ENCODE measurements around the gene CFAP221. TPM values are rescaled to one million over a fixed set of nuclear protein-coding genes. Genes with fewer than 3 reads are reported as not detected.
A peak's percentile ranks its signal among the peaks of the same experiment; 100 is the strongest.

CFAP221 gene
- not detected for total RNA-seq
- polyA plus RNA-seq, result not detected

- peaks cover 33 to 42% of the 10 kb centered on the region in 2 donors for H3K27me3 Mint-ChIP-seq
- H3K27ac ChIP-seq (ENCODE audit: low read depth, low read length), result no peak within 1 kb of the TSS
- H3K4me1 Mint-ChIP-seq, result peaks cover 0 to 15% (median 6%) of the 10 kb centered on the region in 4 donors
- peak in 2 of 5 donors; percentile 5 to 15 for DNase-seq
- H3K27me3 ChIP-seq (ENCODE audit: insufficient read depth, low read length), result peaks cover 7% of the 10 kb centered on the region
- no peak within 1 kb of the TSS for H3K27ac Mint-ChIP-seq
- intact Hi-C loops (cut with micrococcal nuclease), result no loop called here
- ChIA-PET CTCF (ENCODE audit: partially characterized antibody) (no interaction called here), POLR2A (ENCODE audit: partially characterized antibody) (no interaction called here)
- H3K36me3 ChIP-seq (ENCODE audit: insufficient read depth, low read length), result no peaks in the 10 kb centered on the region
- peaks cover 5% of the 10 kb centered on the region for H3K4me1 ChIP-seq (ENCODE audit: insufficient read depth, low read length)
- no peaks in the 10 kb centered on the region for H3K36me3 Mint-ChIP-seq
- peak within 1 kb of the TSS; percentile 36 to 71 (median 56) for H3K4me3 Mint-ChIP-seq
- H3K4me3 ChIP-seq (ENCODE audit: low read length in 2 of 2), result no peak within 1 kb of the TSS
- H3K9me3 ChIP-seq (ENCODE audit: control insufficient read depth in 1 of 2, low read length in 2 of 2), result no peaks in the 10 kb centered on the region
- peaks cover 0 to 11% (median 2%) of the 10 kb centered on the region in 8 donors for H3K9me3 Mint-ChIP-seq
Observed at GRCh38 chr2:119544075-119544938, at the start of gene CFAP221. Gene CFAP221 (plus strand): TSS chr2:119544449. CDS start chr2:119546132, 1,683 bp downstream.

- no peaks in the 10 kb centered on the region for H3K36me3 ChIP-seq (ENCODE audit: insufficient read depth, low read length)
- H3K27ac ChIP-seq (ENCODE audit: low read depth, low read length), result no peak overlapping the region
- Mint-ChIP-seq H3K27me3 (peaks cover 12 to 20% of the 10 kb centered on the region in 2 donors), H3K9me3 (peaks cover 4 to 31% (median 23%) of the 10 kb centered on the region in 8 donors), H3K27ac (no peak overlapping the region), H3K36me3 (no peaks in the 10 kb centered on the region), H3K4me1 (no peaks in the 10 kb centered on the region), H3K4me3 (no peak overlapping the region)
- H3K4me3 ChIP-seq (ENCODE audit: low read length in 2 of 2), result no peak overlapping the region
- POLR2A ChIA-PET (ENCODE audit: partially characterized antibody), result no interaction called here
- intact Hi-C loops (cut with micrococcal nuclease), result no loop called here
- CTCF ChIA-PET (ENCODE audit: partially characterized antibody), result no interaction called here
- no peaks in the 10 kb centered on the region for H3K4me1 ChIP-seq (ENCODE audit: insufficient read depth, low read length)
- no peaks in the 10 kb centered on the region for H3K27me3 ChIP-seq (ENCODE audit: insufficient read depth, low read length)
- DNase-seq, result no peak
- H3K9me3 ChIP-seq (ENCODE audit: control insufficient read depth in 1 of 2, low read length in 2 of 2), result no peaks in the 10 kb centered on the region
Observed at GRCh38 chr2:119495948-119496347, 48.3 kb upstream of the CFAP221 start.

- ChIA-PET CTCF (ENCODE audit: partially characterized antibody) (no interaction called here), POLR2A (ENCODE audit: partially characterized antibody) (no interaction called here)
- Mint-ChIP-seq H3K27ac (no peak overlapping the region), H3K4me3 (no peak overlapping the region), H3K36me3 (peaks cover 0 to 1% of the 10 kb centered on the region in 2 donors), H3K9me3 (peaks cover 9 to 33% (median 27%) of the 10 kb centered on the region in 8 donors), H3K4me1 (no peaks in the 10 kb centered on the region), H3K27me3 (peaks cover 13 to 26% of the 10 kb centered on the region in 2 donors)
- no peaks in the 10 kb centered on the region for H3K9me3 ChIP-seq (ENCODE audit: control insufficient read depth in 1 of 2, low read length in 2 of 2)
- H3K36me3 ChIP-seq (ENCODE audit: insufficient read depth, low read length), result no peaks in the 10 kb centered on the region
- no peak overlapping the region for H3K4me3 ChIP-seq (ENCODE audit: low read length in 2 of 2)
- DNase-seq, result no peak
- H3K27ac ChIP-seq (ENCODE audit: low read depth, low read length), result no peak overlapping the region
- H3K27me3 ChIP-seq (ENCODE audit: insufficient read depth, low read length), result no peaks in the 10 kb centered on the region
- H3K4me1 ChIP-seq (ENCODE audit: insufficient read depth, low read length), result no peaks in the 10 kb centered on the region
- intact Hi-C loops (cut with micrococcal nuclease), result no loop called here
Observed at GRCh38 chr2:119496682-119497081, 47.6 kb upstream of the CFAP221 start.

- intact Hi-C loops (cut with micrococcal nuclease), result no loop called here
- ChIA-PET CTCF (ENCODE audit: partially characterized antibody) (no interaction called here), POLR2A (ENCODE audit: partially characterized antibody) (no interaction called here)
- no peak for DNase-seq
- Histone ChIP-seq H3K27me3 (ENCODE audit: insufficient read depth, low read length) (no peaks in the 10 kb centered on the region), H3K27ac (ENCODE audit: low read depth, low read length) (no peak overlapping the region), H3K9me3 (ENCODE audit: control insufficient read depth in 1 of 2, low read length in 2 of 2) (no peaks in the 10 kb centered on the region), H3K36me3 (ENCODE audit: insufficient read depth, low read length) (no peaks in the 10 kb centered on the region), H3K4me1 (ENCODE audit: insufficient read depth, low read length) (no peaks in the 10 kb centered on the region), H3K4me3 (ENCODE audit: low read length in 2 of 2) (no peak overlapping the region)
- H3K27me3 Mint-ChIP-seq, result peaks cover 5 to 7% of the 10 kb centered on the region in 2 donors
- H3K4me3 Mint-ChIP-seq, result no peak overlapping the region
- H3K27ac Mint-ChIP-seq, result no peak overlapping the region
- H3K4me1 Mint-ChIP-seq, result no peaks in the 10 kb centered on the region
- H3K36me3 Mint-ChIP-seq, result no peaks in the 10 kb centered on the region
- H3K9me3 Mint-ChIP-seq, result peaks cover 0 to 7% (median 0%) of the 10 kb centered on the region in 8 donors
Observed at GRCh38 chr2:119508756-119509155, 35.5 kb upstream of the CFAP221 start.

GRCh38 chr2:119511989-119512388 is 32.3 kb upstream of the CFAP221 start:
- no peaks in the 10 kb centered on the region for H3K36me3 Mint-ChIP-seq
- Histone ChIP-seq H3K9me3 (ENCODE audit: control insufficient read depth in 1 of 2, low read length in 2 of 2) (no peaks in the 10 kb centered on the region), H3K27me3 (ENCODE audit: insufficient read depth, low read length) (no peaks in the 10 kb centered on the region), H3K4me3 (ENCODE audit: low read length in 2 of 2) (no peak overlapping the region), H3K27ac (ENCODE audit: low read depth, low read length) (no peak overlapping the region), H3K36me3 (ENCODE audit: insufficient read depth, low read length) (no peaks in the 10 kb centered on the region), H3K4me1 (ENCODE audit: insufficient read depth, low read length) (no peaks in the 10 kb centered on the region)
- H3K9me3 Mint-ChIP-seq, result peaks cover 0 to 2% (median 0%) of the 10 kb centered on the region in 8 donors
- H3K4me3 Mint-ChIP-seq, result no peak overlapping the region
- ChIA-PET POLR2A (ENCODE audit: partially characterized antibody) (no interaction called here), CTCF (ENCODE audit: partially characterized antibody) (no interaction called here)
- no peaks in the 10 kb centered on the region for H3K4me1 Mint-ChIP-seq
- intact Hi-C loops (cut with micrococcal nuclease), result no loop called here
- H3K27ac Mint-ChIP-seq, result no peak overlapping the region
- peaks cover 9 to 21% of the 10 kb centered on the region in 2 donors for H3K27me3 Mint-ChIP-seq
- DNase-seq, result no peak

- no peak overlapping the region for H3K4me3 Mint-ChIP-seq
- intact Hi-C loops (cut with micrococcal nuclease), result no loop called here
- no peaks in the 10 kb centered on the region for H3K27me3 ChIP-seq (ENCODE audit: insufficient read depth, low read length)
- H3K36me3 ChIP-seq (ENCODE audit: insufficient read depth, low read length), result no peaks in the 10 kb centered on the region
- ChIA-PET CTCF (ENCODE audit: partially characterized antibody) (no interaction called here), POLR2A (ENCODE audit: partially characterized antibody) (no interaction called here)
- peaks cover 12 to 21% of the 10 kb centered on the region in 2 donors for H3K27me3 Mint-ChIP-seq
- H3K9me3 Mint-ChIP-seq, result peaks cover 0 to 3% (median 0%) of the 10 kb centered on the region in 8 donors
- DNase-seq, result no peak
- no peak overlapping the region for H3K27ac ChIP-seq (ENCODE audit: low read depth, low read length)
- H3K36me3 Mint-ChIP-seq, result no peaks in the 10 kb centered on the region
- H3K4me3 ChIP-seq (ENCODE audit: low read length in 2 of 2), result no peak overlapping the region
- no peak overlapping the region for H3K27ac Mint-ChIP-seq
- no peaks in the 10 kb centered on the region for H3K4me1 Mint-ChIP-seq
- H3K9me3 ChIP-seq (ENCODE audit: control insufficient read depth in 1 of 2, low read length in 2 of 2), result no peaks in the 10 kb centered on the region
- H3K4me1 ChIP-seq (ENCODE audit: insufficient read depth, low read length), result no peaks in the 10 kb centered on the region
Observed at GRCh38 chr2:119512946-119513345, 31.3 kb upstream of the CFAP221 start.

- H3K36me3 ChIP-seq (ENCODE audit: insufficient read depth, low read length), result no peaks in the 10 kb centered on the region
- ChIA-PET POLR2A (ENCODE audit: partially characterized antibody) (no interaction called here), CTCF (ENCODE audit: partially characterized antibody) (no interaction called here)
- no peak overlapping the region for H3K27ac ChIP-seq (ENCODE audit: low read depth, low read length)
- H3K27me3 ChIP-seq (ENCODE audit: insufficient read depth, low read length), result no peaks in the 10 kb centered on the region
- no peak for DNase-seq
- Mint-ChIP-seq H3K27ac (no peak overlapping the region), H3K36me3 (no peaks in the 10 kb centered on the region), H3K4me1 (no peaks in the 10 kb centered on the region), H3K27me3 (peaks cover 12 to 20% of the 10 kb centered on the region in 2 donors), H3K4me3 (no peak overlapping the region), H3K9me3 (peaks cover 0 to 3% (median 0%) of the 10 kb centered on the region in 8 donors)
- H3K4me3 ChIP-seq (ENCODE audit: low read length in 2 of 2), result no peak overlapping the region
- H3K4me1 ChIP-seq (ENCODE audit: insufficient read depth, low read length), result no peaks in the 10 kb centered on the region
- intact Hi-C loops (cut with micrococcal nuclease), result no loop called here
- no peaks in the 10 kb centered on the region for H3K9me3 ChIP-seq (ENCODE audit: control insufficient read depth in 1 of 2, low read length in 2 of 2)
Observed at GRCh38 chr2:119513832-119514231, 30.4 kb upstream of the CFAP221 start.
